Fibroblast of the conjunctiva (primary cell): ENCODE data around the gene TKTL1.

Source experiments
- DNase-seq: peaks from one replicate; pipeline ENCODE4 v3.0.0-alpha.2; 2010; ENCODE audit warnings: low read depth

Gene TKTL1

DNA sequence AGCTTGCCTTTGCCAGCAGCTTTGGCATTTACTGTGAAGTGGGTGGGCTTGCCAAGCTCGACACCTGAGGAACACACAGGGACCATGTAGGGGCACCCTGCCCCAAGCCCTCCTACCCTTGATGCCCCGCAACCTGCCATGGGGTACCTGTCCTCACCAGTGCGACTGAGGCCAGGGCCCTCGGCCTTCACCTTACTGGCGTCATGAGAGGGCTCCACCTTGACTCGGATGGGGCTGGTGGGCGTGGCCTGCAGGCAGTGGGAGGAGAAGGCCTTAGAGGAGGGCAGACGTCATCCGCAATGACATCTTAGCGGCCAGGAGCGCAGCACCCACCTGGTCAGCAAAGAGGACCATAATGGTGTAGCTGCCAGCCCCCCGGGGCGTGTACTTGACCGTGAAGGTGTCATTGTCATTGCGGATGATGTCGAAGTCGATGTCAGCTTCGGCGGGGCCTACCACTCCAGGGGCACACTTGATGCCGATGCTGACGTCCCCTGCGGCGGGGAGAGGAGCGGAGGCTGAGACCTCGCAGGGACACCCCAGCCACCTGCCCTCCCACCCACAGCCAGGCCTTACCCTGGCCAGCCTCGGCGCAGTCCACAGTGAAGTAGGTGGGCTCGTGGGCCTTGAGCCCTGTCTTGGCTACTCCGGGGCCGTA, 66.6 kb downstream of the TKTL1 start:
- no peak for DNase-seq

DNA sequence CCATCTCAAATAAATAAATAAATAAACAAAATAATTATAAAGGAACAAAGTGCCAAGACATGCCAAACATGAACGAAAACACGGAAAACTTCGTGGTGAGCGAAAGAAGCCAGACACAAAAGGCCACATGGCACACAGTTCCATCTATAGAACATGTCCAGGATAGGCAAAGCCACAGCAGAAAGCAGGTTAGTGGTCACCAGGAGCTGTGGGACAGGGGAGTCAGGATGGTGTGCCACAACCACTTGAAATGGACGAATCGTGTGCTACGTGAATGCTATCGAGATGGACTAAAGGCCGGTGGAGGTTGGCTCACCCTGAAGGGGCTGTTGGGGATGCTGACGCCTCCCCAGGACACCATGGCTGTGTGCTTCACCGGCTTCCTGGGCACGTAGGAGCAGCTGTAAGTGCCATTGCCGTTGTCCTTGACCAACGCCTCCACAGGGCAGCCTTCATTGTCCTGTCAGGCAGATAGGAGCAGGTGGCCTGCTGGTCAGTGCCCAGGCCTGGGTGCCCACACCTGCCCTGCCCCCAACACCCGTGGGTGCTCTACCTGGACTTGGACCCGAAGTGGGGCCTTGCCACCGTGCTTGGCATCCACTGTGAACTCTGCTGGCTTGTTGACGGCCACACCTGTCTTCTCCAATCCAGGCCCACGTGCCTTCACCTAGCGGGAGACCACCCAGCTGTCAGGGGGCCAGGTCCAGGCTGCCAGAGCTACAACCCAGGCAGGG, 68.3 kb downstream of the TKTL1 start:
- DNase-seq: no peak

GRCh38 chrX:154365052-154365600, 69.5 kb downstream of the TKTL1 start:
- no peak for DNase-seq

- no peak for DNase-seq
These were observed 70.5 kb downstream of the TKTL1 start for GRCh38 chrX:154365997-154366665.

- no peak for DNase-seq
These were observed 71.1 kb downstream of the TKTL1 start for GRCh38 chrX:154366666-154367055.

- no peak for DNase-seq
These were observed 72.1 kb downstream of the TKTL1 start for GRCh38 chrX:154367474-154368308.

DNA sequence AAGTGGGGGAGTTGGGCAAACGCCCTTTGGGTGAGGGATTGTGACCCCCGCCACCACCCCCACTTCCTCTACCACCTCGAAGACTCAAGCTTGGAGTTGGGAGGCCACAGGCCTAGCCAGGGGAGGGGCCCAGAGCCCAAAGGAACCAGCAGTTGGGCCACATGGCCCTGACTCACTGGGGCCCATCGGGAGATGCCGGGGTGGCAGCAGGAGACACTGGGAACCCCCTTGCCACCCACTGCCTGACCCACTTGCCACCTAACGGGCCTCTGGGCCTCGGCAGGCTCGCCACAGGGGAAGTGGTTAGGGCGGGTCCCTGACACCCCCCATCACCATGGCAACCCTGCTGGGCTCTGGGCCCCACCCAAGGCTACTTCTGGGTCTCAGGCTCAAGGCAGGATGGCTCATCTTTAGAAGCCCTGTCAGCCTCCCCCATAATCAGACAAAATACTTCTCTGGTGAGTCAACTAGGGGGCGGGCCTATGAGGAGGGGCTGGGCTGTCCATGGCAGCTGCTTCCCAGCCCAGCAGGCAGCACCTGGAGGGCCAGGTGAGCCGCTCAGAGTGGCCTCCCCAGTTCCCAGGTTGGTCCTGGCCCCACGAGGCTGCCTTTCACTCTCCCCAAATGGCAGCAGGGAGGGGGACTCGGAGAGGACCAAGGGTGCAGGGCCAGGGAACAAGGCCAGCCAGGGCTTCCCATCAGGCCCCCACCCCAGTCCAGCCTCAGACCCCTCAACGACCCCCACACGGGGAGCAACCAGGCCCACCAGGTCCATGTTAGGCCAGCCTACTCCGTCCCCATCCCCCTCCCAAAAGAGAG, 73.2 kb downstream of the TKTL1 start:
- peak; percentile 93 for DNase-seq

DNA sequence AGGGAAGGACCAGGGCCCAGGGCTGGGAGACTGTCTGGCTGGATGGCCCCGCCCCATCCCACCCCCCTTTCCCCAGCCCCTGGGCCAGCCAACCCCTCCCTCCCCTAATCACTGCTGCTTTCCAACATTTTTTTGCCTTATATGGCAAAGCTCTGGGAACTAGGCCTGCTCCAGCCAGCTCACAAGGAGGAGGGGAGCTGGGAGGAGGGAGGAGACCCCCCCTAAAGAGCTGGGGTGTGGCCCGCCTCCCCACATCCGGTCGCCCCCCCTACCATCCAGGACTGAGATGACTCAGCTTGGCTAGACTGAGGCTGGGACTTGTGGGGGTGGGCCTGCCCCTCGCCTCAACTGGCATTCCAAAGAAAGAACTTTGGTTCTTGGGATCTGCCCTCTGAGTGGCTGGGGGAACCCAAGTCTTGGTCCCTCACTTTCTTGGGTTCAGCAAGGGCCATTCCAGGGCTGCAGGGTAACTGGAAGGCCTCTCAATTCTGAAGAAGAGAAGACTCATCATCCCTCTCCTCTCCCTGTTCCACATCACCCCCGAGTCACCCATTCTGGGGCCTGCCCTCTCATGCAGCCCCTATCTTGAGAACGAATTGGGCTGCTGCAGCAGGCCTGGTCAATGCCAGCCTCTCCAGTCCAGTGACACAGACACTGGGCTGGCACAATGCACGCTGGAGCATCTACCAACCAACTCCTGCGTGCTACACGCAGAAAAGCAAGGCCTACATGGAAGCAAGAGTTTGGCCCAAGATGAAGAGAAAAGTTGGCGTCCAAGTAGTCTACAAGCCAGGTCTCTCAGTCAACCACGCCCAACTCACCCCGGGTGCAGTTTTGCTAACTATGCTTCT, 74.1 kb downstream of the TKTL1 start:
- peak; percentile 96 for DNase-seq

- no peak for DNase-seq
These were observed 74.9 kb downstream of the TKTL1 start for GRCh38 chrX:154370300-154371016.

DNA sequence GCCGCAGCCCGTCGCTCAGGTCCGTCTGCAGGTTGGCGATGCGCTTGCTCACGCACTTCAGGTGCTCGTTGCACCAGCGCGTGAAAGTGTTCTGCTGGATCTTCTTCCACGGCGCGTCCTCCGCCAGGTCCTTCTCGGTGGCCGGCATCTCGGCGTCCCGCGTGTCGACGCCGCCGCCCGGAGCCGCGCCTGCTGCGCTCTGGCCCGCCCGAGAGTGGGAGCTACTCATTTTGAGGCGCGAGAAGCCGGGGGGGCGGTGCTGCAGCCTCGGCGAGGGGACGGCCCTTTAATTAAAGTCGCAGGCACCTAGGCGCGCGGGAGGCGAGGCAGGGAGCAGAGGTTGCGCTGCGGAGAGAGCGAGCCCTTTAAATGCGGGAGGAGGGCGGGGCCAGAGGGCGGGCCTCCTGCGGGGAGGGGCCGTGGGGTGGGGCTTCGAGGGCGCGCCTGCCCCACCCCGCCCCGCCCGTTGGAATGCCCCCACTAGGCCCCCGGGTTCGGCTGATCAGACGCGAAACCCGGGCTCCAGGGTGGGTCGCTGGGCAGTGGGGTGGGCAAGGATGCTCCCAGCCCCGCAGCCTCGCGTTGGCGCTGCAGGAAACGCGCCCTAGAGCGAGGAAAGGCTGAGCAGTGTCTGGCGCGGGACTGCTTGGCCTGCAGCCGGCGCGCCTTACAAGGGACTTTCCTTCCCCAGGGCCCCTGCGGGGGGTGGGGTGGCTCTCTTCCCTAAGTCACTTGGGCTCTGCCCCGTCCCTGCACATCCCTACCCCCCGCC, 75.6 kb downstream of the TKTL1 start:
- DNase-seq: peak; percentile 87

DNA sequence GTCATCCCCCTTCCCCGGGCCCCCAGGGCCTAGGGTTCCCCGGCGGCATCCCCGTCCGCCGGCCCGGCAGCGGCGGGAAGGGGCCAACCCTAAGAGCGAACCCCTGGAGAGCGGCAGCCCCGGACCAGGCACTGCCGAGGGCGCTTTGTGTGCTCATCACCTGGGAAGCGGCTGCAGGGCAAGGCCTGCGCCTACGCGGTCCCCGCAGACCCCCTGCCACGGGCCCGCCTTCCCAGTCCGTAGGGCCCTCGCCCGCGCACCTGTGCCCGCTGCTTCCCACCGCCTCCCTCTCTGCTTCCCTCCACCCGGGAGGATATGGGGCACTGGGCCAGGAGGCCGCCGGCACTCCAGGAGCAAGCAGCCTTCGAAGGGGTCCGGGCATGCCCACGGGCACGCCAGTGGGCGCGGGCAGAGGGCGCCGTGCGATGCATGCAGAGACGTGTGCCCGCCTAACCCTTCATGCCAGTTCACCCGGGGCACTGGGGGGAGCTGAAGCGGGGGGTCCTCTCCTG, 76.2 kb downstream of the TKTL1 start:
- no peak for DNase-seq

DNA sequence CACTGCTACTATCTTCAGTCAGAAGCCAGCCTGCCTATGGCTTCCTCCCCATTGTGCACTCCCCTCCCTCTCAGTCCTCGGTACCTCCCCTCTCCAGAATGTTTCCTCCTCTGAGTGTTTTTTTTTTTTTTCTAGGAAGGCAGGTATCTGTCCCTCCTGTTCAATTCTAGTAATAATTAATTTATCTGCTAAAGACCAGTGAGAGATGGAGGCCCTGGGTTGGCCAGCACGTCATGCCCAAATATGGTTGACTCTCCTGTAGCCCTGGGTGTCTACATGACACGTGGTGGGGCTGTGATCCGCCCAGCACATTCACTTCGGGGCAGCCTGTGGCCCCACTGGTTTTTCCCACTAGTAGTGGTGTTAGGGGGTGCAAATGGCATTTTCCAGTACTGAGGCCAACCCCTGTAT, 77.0 kb downstream of the TKTL1 start:
- no peak for DNase-seq

DNA sequence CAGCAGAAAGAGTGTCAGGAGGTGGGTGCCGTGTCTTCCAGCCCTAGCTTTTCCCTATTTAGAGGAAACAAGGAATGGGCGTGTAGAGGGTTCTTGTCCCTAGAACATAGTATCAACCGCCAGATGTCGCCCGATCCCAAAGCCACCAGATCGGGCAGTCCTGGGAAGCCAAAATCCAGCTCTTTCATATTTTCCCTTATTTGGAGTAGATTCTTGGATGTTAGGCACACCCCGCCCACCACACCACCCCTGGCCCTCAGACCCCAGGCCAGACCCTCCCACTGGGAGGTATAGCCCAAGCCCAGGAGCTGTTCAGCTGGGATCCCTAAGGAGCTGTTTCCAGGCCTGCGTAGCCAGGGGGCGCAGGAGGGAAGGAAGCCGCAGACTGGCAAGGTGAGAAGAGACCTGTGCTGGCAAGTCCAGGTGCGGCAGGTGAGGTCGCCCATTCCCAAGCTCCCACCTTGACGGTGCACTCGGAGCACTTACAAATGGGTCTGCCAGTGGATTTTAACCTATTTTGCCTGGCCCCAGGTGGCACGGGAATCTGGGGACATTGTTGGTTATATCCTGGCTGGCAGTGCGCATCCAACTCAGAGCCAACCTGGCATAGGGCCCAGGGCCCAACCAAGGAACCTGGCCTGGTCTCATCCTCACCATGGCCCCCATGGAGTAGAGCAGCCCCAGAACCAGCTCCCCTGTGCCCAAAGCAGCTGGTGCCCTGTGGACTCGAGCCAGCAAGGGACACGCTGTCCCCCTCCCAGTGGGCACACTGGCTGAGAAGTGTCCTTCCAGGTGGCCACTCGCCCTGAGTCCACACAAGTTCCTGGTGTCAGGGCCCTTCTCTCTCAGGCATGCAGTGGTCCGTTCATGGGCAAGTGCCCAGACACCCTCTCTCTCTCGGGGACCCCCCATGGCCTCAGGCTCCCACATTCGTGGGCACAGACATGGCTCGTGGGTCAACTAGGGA, 78.0 kb downstream of the TKTL1 start:
- peak; percentile 65 for DNase-seq

DNA sequence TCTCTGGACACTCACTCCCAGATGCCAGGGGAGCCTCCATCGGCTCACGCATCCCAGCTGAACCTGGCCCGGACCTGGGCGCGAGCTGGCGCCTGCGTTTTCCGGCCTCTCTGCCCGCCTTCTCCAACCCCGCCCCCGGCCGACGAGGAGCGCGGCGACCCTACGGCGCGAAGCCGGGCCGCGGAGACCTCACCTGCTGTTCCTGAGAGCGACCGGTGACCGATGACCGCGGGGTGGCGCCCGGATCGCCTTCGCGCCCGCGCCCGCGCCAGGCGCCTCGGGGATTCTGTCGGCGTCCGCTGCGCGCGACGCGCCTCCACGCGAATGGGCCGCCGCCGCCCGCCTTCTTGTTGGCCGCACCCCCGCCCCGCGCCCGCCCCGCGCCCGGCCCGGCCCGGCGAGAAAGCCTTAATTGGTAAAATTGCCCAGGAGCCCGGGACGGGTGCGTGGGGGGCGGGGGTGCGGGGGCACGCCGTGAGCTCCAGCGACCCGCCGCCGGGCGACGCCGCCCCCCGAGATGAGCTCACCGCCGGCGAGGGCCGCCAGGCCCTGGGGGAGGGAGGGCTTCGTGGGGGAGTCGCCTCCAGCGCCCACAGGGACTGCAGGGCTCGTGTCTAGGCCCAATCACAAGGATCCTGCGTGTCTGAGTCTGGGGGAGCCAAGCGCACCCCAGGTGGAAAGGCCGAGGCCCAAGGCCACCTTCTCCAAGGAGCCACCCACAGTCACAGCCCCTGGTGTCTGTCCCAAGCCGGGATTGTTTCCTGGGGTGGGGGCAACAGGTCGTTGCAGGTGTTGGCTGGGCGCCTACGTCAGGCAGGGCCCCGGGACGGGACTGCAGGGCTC, 78.9 kb downstream of the TKTL1 start, which contains the start of gene FLNA:
TSS of gene FLNA (minus strand) at position 322 of the 843 bp plus-strand sequence. CDS start 3,389 bp downstream, outside the sequence.
- DNase-seq: no peak

DNA sequence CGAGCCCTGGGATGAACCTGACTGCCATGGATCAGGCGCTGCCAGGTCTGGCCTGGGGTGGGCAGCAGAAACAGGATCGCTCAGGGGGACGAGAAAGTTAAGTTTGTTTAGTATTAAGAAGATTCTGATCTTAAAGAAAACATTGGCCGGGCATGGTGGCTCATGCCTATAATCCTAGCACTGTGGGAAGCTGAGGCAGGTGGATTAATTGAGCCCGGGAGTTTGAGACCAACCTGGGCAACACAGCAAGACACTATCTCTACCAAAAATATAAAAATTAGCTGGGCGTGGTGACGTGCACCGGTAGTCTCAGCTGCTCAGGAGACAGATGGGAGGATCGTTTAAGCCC, 79.5 kb downstream of the TKTL1 start:
- no peak for DNase-seq

- DNase-seq: no peak
These were observed 81.2 kb downstream of the TKTL1 start for GRCh38 chrX:154376774-154377173.
